K562 (cell line): ENCODE results near the gene MPG. TPM values are rescaled to one million over a fixed set of nuclear protein-coding genes. Genes with fewer than 3 reads are reported as not detected.

Experiments used
- ASH1L ChIP-seq: fragments of 450-650 bp; IDR thresholded peaks from 2 replicates; pipeline ENCODE4 v1.6.1; 2018; ENCODE audit warnings: borderline replicate concordance, mild to moderate bottlenecking, low read depth; ENCODE audit not compliant: partially characterized antibody
- BCOR ChIP-seq: fragments of 450-650 bp; IDR thresholded peaks from 2 replicates; pipeline ENCODE4 v1.6.1; 2016
- CCAR2 ChIP-seq: fragments of 200-400 bp; formaldehyde crosslinking; IDR thresholded peaks from 2 replicates; pipeline ENCODE4 v1.6.1; 2017; ENCODE audit warnings: mild to moderate bottlenecking, low read depth, low read length
- DACH1 ChIP-seq: fragments of 450-650 bp; IDR thresholded peaks from 2 replicates; pipeline ENCODE4 v1.6.1; 2018; ENCODE audit not compliant: partially characterized antibody
- E2F5 ChIP-seq: sonication (generic); formaldehyde crosslinking; IDR thresholded peaks from 2 replicates; pipeline ENCODE4 v1.8.0; 2022; ENCODE audit warnings: mild to moderate bottlenecking, missing genetic modification reagents
- HIVEP1 ChIP-seq: fragments of 250-450 bp; sonication (Bioruptor Pico); IDR thresholded peaks from 2 replicates; pipeline ENCODE4 v1.4.0; 2020; ENCODE audit warnings: mild to moderate bottlenecking
- KDM1A ChIP-seq, 2 experiments: fragments of 450-650 bp; IDR thresholded peaks; 2 replicates each; pipeline ENCODE4 v1.6.1; 2016; ENCODE audit warnings: mild to moderate bottlenecking in 2 of 2
- MTA1 ChIP-seq: fragments of 450-650 bp; IDR thresholded peaks from 2 replicates; pipeline ENCODE4 v1.6.1; 2017; ENCODE audit warnings: borderline replicate concordance
- NCOA4 ChIP-seq: fragments of 450-650 bp; IDR thresholded peaks from 2 replicates; pipeline ENCODE4 v1.6.1; 2018; ENCODE audit warnings: mild to moderate bottlenecking; ENCODE audit not compliant: partially characterized antibody
- SFPQ ChIP-seq: fragments of 200-400 bp; formaldehyde crosslinking; IDR thresholded peaks from 2 replicates; pipeline ENCODE4 v1.6.1; 2017; ENCODE audit warnings: mild to moderate bottlenecking, low read depth, low read length, moderate library complexity
- TCF7 ChIP-seq: sonication (generic); IDR thresholded peaks from 2 replicates; pipeline ENCODE4 v1.6.1; 2016; ENCODE audit warnings: antibody characterized with exemption, borderline replicate concordance
- ZFPM2 ChIP-seq: fragments of 250-450 bp; sonication (Bioruptor Pico); IDR thresholded peaks from 2 replicates; pipeline ENCODE4 v1.5.1; 2022; ENCODE audit warnings: mild to moderate bottlenecking
- ZNF134 ChIP-seq: fragments of 250-450 bp; sonication (Bioruptor Pico); conservative IDR thresholded peaks from 2 replicates; pipeline ENCODE4 v1.4.0; 2020
- ZNF436 ChIP-seq: fragments of 250-450, 450-650 bp; sonication (Bioruptor Pico); formaldehyde crosslinking; IDR thresholded peaks from 2 replicates; pipeline ENCODE4 v1.7.0; 2020; ENCODE audit warnings: mild to moderate bottlenecking
- ZNF740 ChIP-seq, 3 experiments: fragments of 200-800 bp in 1 of 3; sonication (Bioruptor generic) in 1 of 3; sonication (generic) in 1 of 3; formaldehyde crosslinking in 1 of 3; IDR thresholded peaks; 2 replicates each; pipeline versions ENCODE4 v1.6.1 to v1.8.0; 2016 to 2022; ENCODE audit warnings: mild to moderate bottlenecking in 2 of 3, missing compliant biosample characterization in 2 of 3, missing genetic modification characterization in 2 of 3, missing genetic modification reagents in 1 of 3
- polyA plus RNA-seq, 8 experiments: library from polyadenylated mRNA; depleted of rRNA in 4 of 8; stranded (reverse) in 5 of 8; unstranded in 3 of 8; fragments of >200 nt; fragmentation: Nextera tagmentation in 2 of 8; fragmentation: Illumina TruSeq in 1 of 8; extraction: Ambion mirVana in 2 of 8; extraction: Trizol in 1 of 8; gene quantifications; 2 replicates each; pipeline versions ENCODE4 v1.2.1 to v1.2.3, GENCODE V29; 2011 to 2014; ENCODE audit warnings: inconsistent platforms in 1 of 8, missing spikeins in 1 of 8
- total RNA-seq, 7 experiments: library from RNA; depleted of rRNA in 6 of 7; stranded (reverse); fragments of >200 nt in 6 of 7; fragmentation: Illumina TruSeq in 2 of 7; extraction: Trizol in 2 of 7; gene quantifications; 2 replicates each; pipeline versions ENCODE4 v1.2.1 to v1.2.3, GENCODE V29; 2011 to 2021; ENCODE audit warnings: low replicate concordance in 1 of 7

The MPG gene
- total and polyA plus RNA-seq, 9 of the 15 experiments (the other 6 are each of a cell fraction or from before 2014, with no cell fraction given) = 0.42 to 226 (median 36.2) TPM

DNA sequence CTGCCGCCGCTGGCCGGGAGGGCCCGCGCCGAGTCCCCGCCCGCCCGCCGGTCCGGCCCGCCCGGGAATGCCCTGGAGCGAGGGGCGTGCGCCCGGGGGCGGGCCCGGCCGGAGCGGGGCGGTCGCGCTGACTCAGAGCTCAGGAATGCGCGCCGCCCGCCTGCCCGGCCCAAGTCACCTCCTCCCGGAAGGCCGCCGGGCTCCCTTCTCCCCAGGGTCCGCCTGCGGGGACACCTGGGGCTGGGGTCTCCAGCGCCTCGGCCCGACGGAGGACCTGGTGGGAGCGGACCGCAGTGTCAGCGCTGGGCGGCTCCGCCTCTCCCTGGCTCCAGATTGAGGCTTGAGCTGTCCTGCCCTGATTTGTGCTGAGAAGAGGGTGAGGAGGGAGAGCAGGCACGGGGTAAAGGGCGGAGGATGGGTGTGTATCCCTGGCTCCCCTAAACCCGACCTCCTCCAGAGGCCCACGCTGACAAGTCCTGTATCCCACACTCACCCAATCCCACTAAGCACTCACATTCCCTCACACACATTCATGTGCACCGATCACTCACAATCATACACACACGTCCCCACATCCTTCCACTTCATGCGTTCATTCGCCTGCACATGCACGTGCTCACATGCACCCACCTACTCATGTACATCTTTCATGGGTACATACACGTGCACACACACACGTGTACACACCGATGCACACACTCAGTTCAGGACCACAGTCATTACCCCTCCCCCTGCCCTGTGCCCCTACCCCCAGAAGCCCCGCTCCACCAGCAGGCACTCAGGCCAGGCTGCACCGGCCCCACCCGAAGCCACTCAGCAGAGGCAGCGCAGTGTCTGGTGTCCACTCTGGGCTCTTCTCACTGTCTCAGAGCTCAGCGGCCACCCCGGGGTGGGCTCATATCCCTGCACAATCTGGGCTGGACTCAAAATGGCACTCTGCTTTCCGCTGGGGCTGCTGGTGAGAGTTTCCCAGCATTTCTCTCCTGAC, 5.2 kb upstream of the MPG start, which contains the start of gene RHBDF1 (continued):
- TF ChIP-seq SFPQ (no peak), MTA1 (0 out of 2 replicates have a peak, but pooled peaks have one; percentile 33), E2F5 (CRISPR knock-in tag) (no peak), ZNF134 (CRISPR knock-in tag) (peak; percentile 85), TCF7 (no peak), NCOA4 (no peak), ZNF740 (CRISPR knock-in tag; IDR thresholded peaks at IDR 0.05) (no peak), ZNF740 (tag; IDR thresholded peaks at IDR 0.05) (no peak), ASH1L (no peak), CCAR2 (no peak), KDM1A (IDR thresholded peaks at IDR 0.05) (peak in 1 of 2 experiments; percentile 96; a peak in 2 of 4 replicates), ZFPM2 (no peak), HIVEP1 (0 out of 2 replicates have a peak, but pooled peaks have one; percentile 37), DACH1 (peak; percentile 58), ZNF436 (CRISPR knock-in tag) (peak; percentile 100), BCOR (peak; percentile 96)
